ENCODE data around the gene AADAC.
"Not testable (repeated sequence)": the region's sequence is repeated elsewhere in the genome, so short reads cannot be mapped to it uniquely, and the experiment has no call there.

AADAC gene, protein sequence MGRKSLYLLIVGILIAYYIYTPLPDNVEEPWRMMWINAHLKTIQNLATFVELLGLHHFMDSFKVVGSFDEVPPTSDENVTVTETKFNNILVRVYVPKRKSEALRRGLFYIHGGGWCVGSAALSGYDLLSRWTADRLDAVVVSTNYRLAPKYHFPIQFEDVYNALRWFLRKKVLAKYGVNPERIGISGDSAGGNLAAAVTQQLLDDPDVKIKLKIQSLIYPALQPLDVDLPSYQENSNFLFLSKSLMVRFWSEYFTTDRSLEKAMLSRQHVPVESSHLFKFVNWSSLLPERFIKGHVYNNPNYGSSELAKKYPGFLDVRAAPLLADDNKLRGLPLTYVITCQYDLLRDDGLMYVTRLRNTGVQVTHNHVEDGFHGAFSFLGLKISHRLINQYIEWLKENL

DNA sequence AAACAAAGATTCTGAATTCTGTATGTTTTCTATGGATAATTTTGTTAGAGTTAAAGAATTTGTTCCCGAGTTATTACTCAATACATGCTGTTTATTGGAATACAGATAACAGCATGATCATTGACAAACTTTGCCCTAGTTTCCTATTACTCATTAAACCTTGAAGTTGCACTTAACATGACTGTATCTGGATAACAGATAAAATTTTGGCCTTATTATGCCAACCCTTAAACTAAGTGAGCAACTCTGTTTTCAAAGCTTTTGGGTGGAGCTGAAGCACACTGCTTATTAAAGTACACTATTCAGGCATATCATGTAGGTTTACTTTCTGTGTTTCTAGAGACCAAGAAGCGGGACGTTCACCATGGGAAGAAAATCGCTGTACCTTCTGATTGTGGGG, at the start of gene AADAC:
Gene AADAC (plus strand): TSS at position 318 of the 400 bp plus-strand sequence. CDS start 47 bp downstream, at position 365.
- H3K4me3 ChIP-seq (ENCODE audit: low read length): no peak within 1 kb of the TSS
- TF ChIP-seq, protein P1, sequence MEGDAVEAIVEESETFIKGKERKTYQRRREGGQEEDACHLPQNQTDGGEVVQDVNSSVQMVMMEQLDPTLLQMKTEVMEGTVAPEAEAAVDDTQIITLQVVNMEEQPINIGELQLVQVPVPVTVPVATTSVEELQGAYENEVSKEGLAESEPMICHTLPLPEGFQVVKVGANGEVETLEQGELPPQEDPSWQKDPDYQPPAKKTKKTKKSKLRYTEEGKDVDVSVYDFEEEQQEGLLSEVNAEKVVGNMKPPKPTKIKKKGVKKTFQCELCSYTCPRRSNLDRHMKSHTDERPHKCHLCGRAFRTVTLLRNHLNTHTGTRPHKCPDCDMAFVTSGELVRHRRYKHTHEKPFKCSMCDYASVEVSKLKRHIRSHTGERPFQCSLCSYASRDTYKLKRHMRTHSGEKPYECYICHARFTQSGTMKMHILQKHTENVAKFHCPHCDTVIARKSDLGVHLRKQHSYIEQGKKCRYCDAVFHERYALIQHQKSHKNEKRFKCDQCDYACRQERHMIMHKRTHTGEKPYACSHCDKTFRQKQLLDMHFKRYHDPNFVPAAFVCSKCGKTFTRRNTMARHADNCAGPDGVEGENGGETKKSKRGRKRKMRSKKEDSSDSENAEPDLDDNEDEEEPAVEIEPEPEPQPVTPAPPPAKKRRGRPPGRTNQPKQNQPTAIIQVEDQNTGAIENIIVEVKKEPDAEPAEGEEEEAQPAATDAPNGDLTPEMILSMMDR (conservative IDR thresholded peaks at IDR 0.05; ENCODE audit: low read length): no peak
- DNase-seq (ENCODE audit: low read depth): no peak

DNA sequence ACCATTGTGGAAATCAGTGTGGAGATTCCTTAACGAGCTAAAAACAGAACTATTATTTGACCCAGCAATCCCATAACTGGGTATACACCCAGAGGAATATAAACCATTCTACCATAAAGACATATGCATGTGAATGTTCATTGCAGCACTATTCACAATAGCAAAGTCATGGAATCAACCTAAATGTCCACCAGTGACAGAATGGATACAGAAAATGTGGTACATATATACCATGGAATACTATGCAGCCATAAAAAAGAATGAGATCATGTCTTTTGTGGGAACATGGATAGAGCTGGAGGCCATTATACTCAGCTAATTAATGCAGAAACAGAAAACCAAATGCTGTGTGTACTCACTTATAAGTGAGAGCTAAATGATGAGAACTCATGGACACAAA, 49.2 kb upstream of the AADAC start:
- not testable (repeated sequence) for DNase-seq (ENCODE audit: low read depth); H3K4me3 ChIP-seq (ENCODE audit: low read length)

GRCh38 chr3:151765685-151766084, 48.2 kb upstream of the AADAC start:
- no peak overlapping the region for H3K4me3 ChIP-seq (ENCODE audit: low read length)
- DNase-seq (ENCODE audit: low read depth): no peak
- TF ChIP-seq, protein P1 (conservative IDR thresholded peaks at IDR 0.05; ENCODE audit: low read length): no peak

DNA sequence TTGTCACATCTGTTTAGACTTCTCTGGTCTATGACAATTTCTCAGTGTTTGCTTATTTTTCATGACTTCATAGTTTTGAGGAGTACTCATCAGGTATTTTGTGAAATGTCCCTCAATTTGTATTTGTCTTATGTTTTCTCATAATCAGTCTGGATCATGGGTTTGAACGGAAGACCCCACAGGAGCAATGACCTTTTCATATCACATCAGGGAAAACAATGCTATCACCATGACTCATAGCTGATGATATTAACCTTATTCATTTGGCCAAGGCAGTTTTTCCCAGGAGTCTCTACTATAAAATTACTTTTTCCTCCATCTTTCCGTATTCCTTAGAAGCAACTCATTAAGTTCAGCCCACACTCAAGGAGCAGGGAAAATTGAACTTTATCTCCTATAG, 47.5 kb upstream of the AADAC start:
- no peak overlapping the region for H3K4me3 ChIP-seq (ENCODE audit: low read length)
- DNase-seq (ENCODE audit: low read depth): no peak
- TF ChIP-seq, protein P1 (conservative IDR thresholded peaks at IDR 0.05; ENCODE audit: low read length): no peak

GRCh38 chr3:151768393-151768930, 45.5 kb upstream of the AADAC start:
- H3K4me3 ChIP-seq (ENCODE audit: low read length): no peak overlapping the region
- TF ChIP-seq, protein P1 (conservative IDR thresholded peaks at IDR 0.05; ENCODE audit: low read length): no peak
- no peak for DNase-seq (ENCODE audit: low read depth)

- DNase-seq (ENCODE audit: low read depth): no peak
- H3K4me3 ChIP-seq (ENCODE audit: low read length): no peak overlapping the region
- TF ChIP-seq, protein P1 (conservative IDR thresholded peaks at IDR 0.05; ENCODE audit: low read length): no peak
These were observed 44.7 kb upstream of the AADAC start for GRCh38 chr3:151769175-151769574.

- DNase-seq (ENCODE audit: low read depth): peak; percentile 55
- TF ChIP-seq, protein P1 (conservative IDR thresholded peaks at IDR 0.05; ENCODE audit: low read length): no peak
- H3K4me3 ChIP-seq (ENCODE audit: low read length): no peak overlapping the region
These were observed 43.0 kb upstream of the AADAC start for GRCh38 chr3:151770956-151771355.

Measured in AG10803 (cell line).